ENCODE measurements around the gene SLC17A9. TPM values are rescaled to one million over a fixed set of nuclear protein-coding genes. Genes with fewer than 3 reads are reported as not detected.

The SLC17A9 gene
- total RNA-seq, 4 donors from 2014 or later = 1.6 to 10.7 (median 2.5) TPM

DNA sequence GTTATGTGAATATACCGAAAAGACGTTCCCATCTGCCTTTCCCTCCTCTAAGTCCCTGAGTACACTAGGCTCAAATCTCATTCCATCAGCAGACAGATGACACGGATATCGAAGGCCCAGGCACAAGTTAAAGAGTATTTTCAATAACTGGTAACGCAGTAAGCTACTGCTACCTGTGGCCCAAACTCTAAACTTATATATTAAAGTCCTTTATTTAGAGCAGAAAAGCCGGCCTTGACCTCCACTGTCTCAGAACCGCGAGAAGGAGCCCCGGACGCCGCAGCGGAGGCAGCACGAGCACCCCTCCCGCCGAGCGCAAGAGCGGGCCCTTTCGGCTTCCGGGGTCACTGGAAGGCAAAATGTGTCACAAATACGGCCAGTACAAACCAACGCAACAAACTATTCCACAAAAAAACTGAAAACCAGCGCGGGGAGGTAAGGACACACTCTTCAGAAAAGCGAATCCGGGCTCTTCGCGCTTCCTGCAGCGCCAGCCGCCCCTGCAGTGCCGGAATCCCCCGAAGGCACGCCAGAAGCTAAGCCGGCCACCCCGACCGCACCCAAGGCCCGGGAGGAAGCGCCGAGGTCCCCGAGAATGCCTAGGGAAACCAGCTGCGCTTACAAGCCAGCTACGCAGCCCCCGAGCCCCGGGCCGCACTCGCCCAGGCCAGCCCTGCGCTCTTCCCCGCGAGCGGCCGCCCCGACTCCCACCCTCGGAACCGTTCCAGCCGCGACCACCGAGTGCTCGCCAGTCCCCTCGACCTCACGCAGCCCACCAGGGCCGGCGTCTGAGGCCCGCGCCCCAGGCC is 26.9 kb upstream of the SLC17A9 start:
- DNase-seq (ENCODE audit: low spot score) = no peak
- no peak for TF ChIP-seq CTCF (IDR thresholded peaks at IDR 0.05)

GRCh38 chr20:62926229-62927127 is 26.0 kb upstream of the SLC17A9 start, which contains the start of gene DIDO1:
Gene DIDO1 (minus strand): TSS chr20:62926505.
- no peak for TF ChIP-seq CTCF (IDR thresholded peaks at IDR 0.05)
- DNase-seq (ENCODE audit: low spot score) (peak; percentile 60), ATAC-seq (ENCODE audit: low FRiP score) (peak; percentile 86)

More for the DNA sequence above, 26.9 kb upstream of the SLC17A9 start:
- peak; percentile 10 for ATAC-seq (ENCODE audit: low FRiP score)

DNA sequence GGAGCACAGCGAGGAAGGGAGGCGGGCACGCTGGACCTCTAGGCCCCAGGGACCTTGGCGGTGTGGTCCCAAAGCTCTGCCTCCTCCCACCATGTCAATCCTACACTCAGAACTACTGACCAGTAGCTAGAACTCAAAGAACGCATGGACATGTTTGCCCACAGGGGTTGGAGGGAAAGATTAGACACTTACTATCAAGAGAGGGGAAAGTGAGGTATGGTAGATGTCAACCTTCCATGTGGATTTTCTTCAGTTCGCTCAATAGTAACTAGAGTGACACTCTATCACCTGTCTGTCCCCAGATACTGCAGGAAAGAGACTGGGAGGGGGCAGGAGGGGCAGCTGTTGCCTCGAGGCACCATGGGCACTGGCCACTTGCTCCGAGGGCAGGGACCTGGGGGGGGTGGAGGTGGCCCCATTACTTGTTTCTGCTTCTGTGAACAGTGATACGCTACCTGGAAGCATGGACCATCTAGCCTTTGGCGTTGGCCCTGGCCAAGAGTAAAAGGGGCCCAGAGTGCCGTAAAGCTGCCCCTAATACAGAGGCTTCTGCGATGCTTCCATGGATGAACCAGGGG is 25.3 kb upstream of the SLC17A9 start:
- no peak for TF ChIP-seq CTCF (IDR thresholded peaks at IDR 0.05)
- ATAC-seq (ENCODE audit: low FRiP score) (no peak), DNase-seq (ENCODE audit: low spot score) (no peak)

GRCh38 chr20:62928246-62928939 is 24.1 kb upstream of the SLC17A9 start:
- DNase-seq (ENCODE audit: low spot score) (no peak), ATAC-seq (ENCODE audit: low FRiP score) (no peak)
- TF ChIP-seq CTCF (IDR thresholded peaks at IDR 0.05) = no peak

DNA sequence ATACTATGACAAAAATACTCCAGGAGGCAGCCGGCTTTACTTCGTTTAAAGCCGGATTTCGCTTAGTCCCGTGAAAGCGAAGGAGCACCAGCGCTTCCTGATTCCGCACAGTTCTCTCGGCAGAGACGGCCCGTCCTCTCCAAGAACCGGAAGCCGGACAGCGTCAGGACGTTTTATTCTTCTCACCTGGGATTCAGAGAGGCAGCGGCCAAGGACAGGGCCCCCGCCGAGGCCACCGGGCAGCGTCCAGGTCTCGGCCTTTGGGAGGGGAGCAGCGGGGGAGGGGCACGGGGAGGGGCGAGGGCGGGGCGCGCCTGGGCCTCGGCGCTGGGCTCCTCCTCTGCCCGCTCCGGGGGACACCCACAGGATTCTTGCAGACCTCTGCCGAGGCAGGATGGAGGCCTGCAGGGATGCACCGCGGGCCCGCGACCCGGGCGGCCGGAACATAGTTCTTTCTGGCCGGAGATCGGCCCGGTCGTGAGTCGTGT is 23.4 kb upstream of the SLC17A9 start:
- ATAC-seq (ENCODE audit: low FRiP score) (peak; percentile 52), DNase-seq (ENCODE audit: low spot score) (no peak)
- TF ChIP-seq CTCF (IDR thresholded peaks at IDR 0.05) = no peak

DNA sequence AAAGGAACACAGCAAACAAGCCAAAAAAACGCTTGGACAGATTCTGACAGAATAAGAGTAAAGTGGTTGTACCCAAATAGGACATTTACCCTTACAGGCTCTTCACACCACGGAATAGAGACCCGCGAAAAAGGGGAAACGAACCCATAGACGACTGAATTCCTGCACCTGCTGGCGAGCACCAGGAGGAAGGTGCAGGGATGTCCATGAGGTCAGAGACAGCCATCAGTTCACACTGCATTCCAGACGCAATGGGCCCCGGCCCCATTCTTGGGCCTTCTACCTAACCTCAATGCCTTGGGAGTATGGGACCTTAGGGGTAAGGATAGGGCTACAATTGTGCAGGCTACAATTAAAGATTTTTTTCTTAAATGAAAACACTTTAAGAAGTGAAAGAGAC is 21.0 kb upstream of the SLC17A9 start:
- DNase-seq (ENCODE audit: low spot score) (no peak), ATAC-seq (ENCODE audit: low FRiP score) (no peak)

More for the DNA sequence above, 21.0 kb upstream of the SLC17A9 start:
- TF ChIP-seq CTCF (IDR thresholded peaks at IDR 0.05) = no peak

Measured in omental fat pad (tissue), 4 donors.